Glutamatergic neuron (in vitro differentiated cells): Measurements from ENCODE around the gene TAF7. TPM values are rescaled to one million over a fixed set of nuclear protein-coding genes. Genes with fewer than 3 reads are reported as not detected.
A peak's percentile ranks its signal among the peaks of the same experiment; 100 is the strongest.
"Not testable (repeated sequence)": the region's sequence is repeated elsewhere in the genome, so short reads cannot be mapped to it uniquely, and the experiment has no call there.

Experiments
- DNase-seq: peaks from one replicate; pipeline ENCODE4 v3.0.0; 2022
- H3K27ac Mint-ChIP-seq: one replicate; pipeline ENCODE4 v1.8.0; 2020; ENCODE audit warnings: mild to moderate bottlenecking, mixed read lengths, inconsistent platforms; ENCODE audit not compliant: unreplicated experiment
- H3K27me3 Mint-ChIP-seq: one replicate; pipeline ENCODE4 v1.8.0; 2020; ENCODE audit warnings: mild to moderate bottlenecking, moderate library complexity, mixed read lengths, inconsistent platforms; ENCODE audit not compliant: unreplicated experiment
- H3K36me3 Mint-ChIP-seq: one replicate; pipeline ENCODE4 v1.8.0; 2020; ENCODE audit warnings: mild to moderate bottlenecking, mixed read lengths, inconsistent platforms; ENCODE audit not compliant: unreplicated experiment
- H3K4me1 Mint-ChIP-seq: one replicate; pipeline ENCODE4 v1.8.0; 2020; ENCODE audit warnings: mild to moderate bottlenecking, low read depth, mixed read lengths, inconsistent platforms; ENCODE audit not compliant: unreplicated experiment
- H3K4me3 Mint-ChIP-seq: one replicate; pipeline ENCODE4 v1.8.0; 2020; ENCODE audit warnings: mild to moderate bottlenecking, mixed read lengths, inconsistent platforms; ENCODE audit not compliant: unreplicated experiment
- H3K9me3 Mint-ChIP-seq: one replicate; pipeline ENCODE4 v1.8.0; 2020; ENCODE audit warnings: mild to moderate bottlenecking, moderate library complexity, mixed read lengths, inconsistent platforms; ENCODE audit not compliant: unreplicated experiment
- CTCF ChIP-seq: fragments of 200-600 bp; sonication (generic); IDR thresholded peaks from one replicate; pipeline ENCODE4 v1.5.0; 2021; ENCODE audit not compliant: partially characterized antibody, unreplicated experiment
- total RNA-seq: library from RNA; stranded (reverse); fragmentation: NEBNext Ultra II Directional; extraction: Animal tissue kit (Norgen Biotek cat#: 25700); gene quantifications from one replicate; pipeline ENCODE4 v1.2.1, GENCODE V29; 2021; ENCODE audit not compliant: unreplicated experiment

TAF7 gene
- total RNA-seq, 1 donor from 2014 or later = 89.4 TPM

GRCh38 chr5:141343953-141344463 lies 23.4 kb upstream of the TAF7 start:
- Mint-ChIP-seq H3K4me3 (peak overlapping the region; percentile 81), H3K27ac (peak overlapping the region; percentile 78), H3K9me3 (peaks cover 19% of the 10 kb centered on the region), H3K4me1 (no peaks in the 10 kb centered on the region), H3K27me3 (peaks cover 1% of the 10 kb centered on the region), H3K36me3 (peaks cover 59% of the 10 kb centered on the region)
- no peak for DNase-seq
- TF ChIP-seq CTCF = no peak

- peaks cover 3% of the 10 kb centered on the region for H3K27me3 Mint-ChIP-seq
- H3K4me1 Mint-ChIP-seq = no peaks in the 10 kb centered on the region
- peak within 1 kb of the TSS; percentile 81 for H3K4me3 Mint-ChIP-seq
- H3K27ac Mint-ChIP-seq = peak within 1 kb of the TSS; percentile 78
- TF ChIP-seq CTCF = no peak
- DNase-seq = no peak
- H3K36me3 Mint-ChIP-seq = peaks cover 58% of the 10 kb centered on the region
- peaks cover 22% of the 10 kb centered on the region for H3K9me3 Mint-ChIP-seq
These were observed 22.8 kb upstream of the TAF7 start, which contains the start of gene PCDHGA3 for GRCh38 chr5:141343242-141343952. PCDHGA3 (plus strand) TSS chr5:141343829; CDS start chr5:141344034, 205 bp downstream.

GRCh38 chr5:141342773-141343172 lies 22.2 kb upstream of the TAF7 start:
- H3K4me3 Mint-ChIP-seq = no peak overlapping the region
- peaks cover 27% of the 10 kb centered on the region for H3K9me3 Mint-ChIP-seq

GRCh38 chr5:141340781-141341354 lies 20.3 kb upstream of the TAF7 start:
- H3K27ac Mint-ChIP-seq, H3K4me1 Mint-ChIP-seq, DNase-seq, H3K27me3 Mint-ChIP-seq, H3K4me3 Mint-ChIP-seq: not testable (repeated sequence)
- Mint-ChIP-seq H3K9me3 (peaks cover 24% of the 10 kb centered on the region), H3K36me3 (peaks cover 62% of the 10 kb centered on the region)

More at GRCh38 chr5:141342773-141343172, 22.2 kb upstream of the TAF7 start:
- no peak for TF ChIP-seq CTCF
- H3K27ac Mint-ChIP-seq = no peak overlapping the region
- no peak for DNase-seq
- H3K36me3 Mint-ChIP-seq = peaks cover 61% of the 10 kb centered on the region
- peaks cover 3% of the 10 kb centered on the region for H3K27me3 Mint-ChIP-seq
- no peaks in the 10 kb centered on the region for H3K4me1 Mint-ChIP-seq

- TF ChIP-seq CTCF = no peak
These were observed 18.1 kb upstream of the TAF7 start, which contains the start of gene PCDHGA2 for GRCh38 chr5:141338538-141339306. PCDHGA2 (plus strand) TSS chr5:141338760.

GRCh38 chr5:141332571-141332970 lies 12.0 kb upstream of the TAF7 start:
- not testable (repeated sequence) for H3K27ac Mint-ChIP-seq, DNase-seq, H3K27me3 Mint-ChIP-seq, H3K4me1 Mint-ChIP-seq, H3K4me3 Mint-ChIP-seq, H3K9me3 Mint-ChIP-seq
- H3K36me3 Mint-ChIP-seq = peaks cover 62% of the 10 kb centered on the region

More at GRCh38 chr5:141338538-141339306, 18.1 kb upstream of the TAF7 start, which contains the start of gene PCDHGA2:
- Mint-ChIP-seq H3K27me3 (peaks cover 3% of the 10 kb centered on the region), H3K4me3 (no peak within 1 kb of the TSS), H3K27ac (no peak within 1 kb of the TSS), H3K4me1 (no peaks in the 10 kb centered on the region), H3K36me3 (peaks cover 53% of the 10 kb centered on the region), H3K9me3 (peaks cover 19% of the 10 kb centered on the region)
- DNase-seq = no peak
